HepG2 (cell line): ENCODE measurements around the gene PIGC. TPM values are rescaled to one million over a fixed set of nuclear protein-coding genes. Genes with fewer than 3 reads are reported as not detected.

Source experiments
- ARNT2 ChIP-seq: sonication (generic); formaldehyde crosslinking; IDR thresholded peaks from 2 replicates; pipeline ENCODE4 v1.8.0; 2022; ENCODE audit warnings: mild to moderate bottlenecking, low read depth, missing genetic modification reagents, moderate library complexity
- ETV6 ChIP-seq: sonication (generic); formaldehyde crosslinking; conservative IDR thresholded peaks from 2 replicates; pipeline ENCODE4 v1.4.0; 2020; ENCODE audit warnings: missing genetic modification reagents
- PHF21A ChIP-seq: sonication (generic); formaldehyde crosslinking; IDR thresholded peaks from 2 replicates; pipeline ENCODE4 v1.5.0; 2020; ENCODE audit warnings: mild to moderate bottlenecking, missing genetic modification reagents
- STAT5B ChIP-seq: sonication (generic); formaldehyde crosslinking; IDR thresholded peaks from 2 replicates; pipeline ENCODE4 v1.4.0; 2020; ENCODE audit warnings: missing genetic modification reagents
- ZFAT ChIP-seq: sonication (generic); formaldehyde crosslinking; conservative IDR thresholded peaks from 2 replicates; pipeline ENCODE4 v1.8.1; 2023; ENCODE audit warnings: missing genetic modification reagents, inconsistent platforms
- ZNF234 ChIP-seq: sonication (generic); formaldehyde crosslinking; conservative IDR thresholded peaks from 2 replicates; pipeline ENCODE4 v1.5.1; 2020; ENCODE audit warnings: mild to moderate bottlenecking, missing genetic modification reagents
- ZNF839 ChIP-seq: sonication (generic); formaldehyde crosslinking; IDR thresholded peaks from 2 replicates; pipeline ENCODE4 v1.4.0; 2020; ENCODE audit warnings: missing genetic modification reagents, mild to moderate bottlenecking, borderline replicate concordance
- ZUFSP ChIP-seq: sonication (generic); formaldehyde crosslinking; IDR thresholded peaks from 2 replicates; pipeline ENCODE4 v1.9.0; 2021; ENCODE audit warnings: missing genetic modification reagents, mild to moderate bottlenecking, borderline replicate concordance
- polyA plus RNA-seq, 8 experiments: library from polyadenylated mRNA; depleted of rRNA in 3 of 8; stranded (reverse) in 7 of 8; unstranded in 1 of 8; fragments of >200 nt; fragmentation: Illumina TruSeq in 4 of 8; extraction: Trizol in 4 of 8; gene quantifications; 2 replicates each; pipeline versions ENCODE4 v1.2.1 to v1.2.3, GENCODE V29; 2011 to 2016; ENCODE audit warnings: low read depth in 4 of 8, missing spikeins in 1 of 8, mixed read lengths in 1 of 8; ENCODE audit not compliant: insufficient read depth in 1 of 8
- total RNA-seq, 5 experiments: library from RNA; depleted of rRNA; stranded (reverse); fragments of >200 nt; fragmentation: Illumina TruSeq; extraction: Trizol; gene quantifications; 2 replicates each; pipeline ENCODE4 v1.2.3, GENCODE V29; 2016; ENCODE audit warnings: low read depth in 1 of 5
- TF ChIP-seq, protein P1 (sequence below), 2 experiments: sonication (generic) in 1 of 2; formaldehyde crosslinking in 1 of 2; IDR thresholded peaks; 2 replicates each; pipeline versions ENCODE4 v1.4.0 to v1.6.1; 2016 to 2020; ENCODE audit warnings: borderline replicate concordance in 1 of 2, low read depth in 1 of 2, mild to moderate bottlenecking in 1 of 2, missing genetic modification reagents in 1 of 2
- TF ChIP-seq, protein P2 (sequence below): sonication (generic); formaldehyde crosslinking; IDR thresholded peaks from 2 replicates; pipeline ENCODE4 v1.8.1; 2023; ENCODE audit warnings: mild to moderate bottlenecking, moderate library complexity, missing genetic modification reagents
- TF ChIP-seq, protein P3 (sequence below): fragments of 450-650 bp; IDR thresholded peaks from 2 replicates; pipeline ENCODE4 v1.6.1; 2017; ENCODE audit warnings: mild to moderate bottlenecking
- TF ChIP-seq, protein P4 (sequence below): sonication (generic); formaldehyde crosslinking; IDR thresholded peaks from 2 replicates; pipeline ENCODE4 v1.4.0; 2020; ENCODE audit warnings: missing genetic modification reagents, borderline replicate concordance

The PIGC gene
- total and polyA plus RNA-seq, 2 of the 13 experiments (the other 11 are each of a cell fraction or from before 2014, with no cell fraction given) = 26.7 to 29.5 TPM

DNA sequence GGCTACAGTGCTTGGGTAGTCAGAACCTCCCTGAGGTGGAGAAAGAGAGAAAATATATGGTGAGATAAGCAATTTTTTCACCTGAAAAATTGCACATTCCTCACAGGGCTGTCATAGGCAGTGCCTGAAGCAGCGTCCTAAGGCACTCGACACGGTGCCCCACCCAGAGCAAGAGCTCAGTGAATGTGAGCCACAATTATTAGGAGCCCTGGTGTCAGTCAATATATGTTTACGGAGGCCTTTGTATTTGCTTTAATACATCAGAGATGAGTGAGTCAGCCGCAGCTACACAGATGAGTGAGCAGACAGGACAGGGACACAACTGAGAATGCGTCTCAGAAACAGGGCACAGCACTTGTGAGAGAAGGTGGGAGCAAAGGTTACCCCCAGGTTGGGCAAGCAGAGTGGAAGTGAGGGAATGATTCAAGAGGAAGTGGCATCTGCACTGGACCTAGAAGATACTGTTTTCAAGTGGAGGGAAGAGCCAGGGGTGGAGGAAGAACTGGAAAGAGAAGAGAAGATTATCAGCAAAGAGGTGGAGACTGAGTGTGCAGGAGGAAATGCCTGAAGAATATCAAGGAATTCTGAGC lies 5.2 kb upstream of the PIGC start (continued):
- TF ChIP-seq, protein P1, sequence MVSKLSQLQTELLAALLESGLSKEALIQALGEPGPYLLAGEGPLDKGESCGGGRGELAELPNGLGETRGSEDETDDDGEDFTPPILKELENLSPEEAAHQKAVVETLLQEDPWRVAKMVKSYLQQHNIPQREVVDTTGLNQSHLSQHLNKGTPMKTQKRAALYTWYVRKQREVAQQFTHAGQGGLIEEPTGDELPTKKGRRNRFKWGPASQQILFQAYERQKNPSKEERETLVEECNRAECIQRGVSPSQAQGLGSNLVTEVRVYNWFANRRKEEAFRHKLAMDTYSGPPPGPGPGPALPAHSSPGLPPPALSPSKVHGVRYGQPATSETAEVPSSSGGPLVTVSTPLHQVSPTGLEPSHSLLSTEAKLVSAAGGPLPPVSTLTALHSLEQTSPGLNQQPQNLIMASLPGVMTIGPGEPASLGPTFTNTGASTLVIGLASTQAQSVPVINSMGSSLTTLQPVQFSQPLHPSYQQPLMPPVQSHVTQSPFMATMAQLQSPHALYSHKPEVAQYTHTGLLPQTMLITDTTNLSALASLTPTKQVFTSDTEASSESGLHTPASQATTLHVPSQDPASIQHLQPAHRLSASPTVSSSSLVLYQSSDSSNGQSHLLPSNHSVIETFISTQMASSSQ (IDR thresholded peaks at IDR 0.05; ENCODE audit: low read depth) = no peak
- TF ChIP-seq, protein P1 (CRISPR knock-in tag; IDR thresholded peaks at IDR 0.05; ENCODE audit: borderline replicate concordance) = peak; percentile 57
- TF ChIP-seq STAT5B (CRISPR knock-in tag) = no peak
- TF ChIP-seq, protein P2, sequence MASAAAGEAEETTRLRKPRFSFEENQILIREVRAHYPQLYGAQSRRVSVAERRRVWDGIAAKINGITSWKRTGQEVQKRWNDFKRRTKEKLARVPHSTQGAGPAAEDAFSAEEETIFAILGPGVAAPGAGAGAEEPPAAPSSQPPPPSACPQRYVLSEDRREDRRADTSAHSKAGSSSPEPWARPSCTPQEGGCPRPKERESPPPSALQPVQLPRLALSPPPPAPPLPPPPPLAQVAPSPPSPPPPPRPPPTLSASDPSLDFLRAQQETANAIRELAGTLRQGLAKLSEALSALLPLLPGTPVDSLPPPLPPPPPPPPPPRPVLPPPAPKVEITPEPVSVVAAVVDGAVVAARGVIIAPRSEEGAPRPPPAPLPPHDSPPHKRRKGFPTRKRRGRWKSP (CRISPR knock-in tag) = no peak
- TF ChIP-seq ZNF839 (CRISPR knock-in tag) = no peak
- TF ChIP-seq ETV6 (CRISPR knock-in tag) = no peak
- TF ChIP-seq, protein P3, sequence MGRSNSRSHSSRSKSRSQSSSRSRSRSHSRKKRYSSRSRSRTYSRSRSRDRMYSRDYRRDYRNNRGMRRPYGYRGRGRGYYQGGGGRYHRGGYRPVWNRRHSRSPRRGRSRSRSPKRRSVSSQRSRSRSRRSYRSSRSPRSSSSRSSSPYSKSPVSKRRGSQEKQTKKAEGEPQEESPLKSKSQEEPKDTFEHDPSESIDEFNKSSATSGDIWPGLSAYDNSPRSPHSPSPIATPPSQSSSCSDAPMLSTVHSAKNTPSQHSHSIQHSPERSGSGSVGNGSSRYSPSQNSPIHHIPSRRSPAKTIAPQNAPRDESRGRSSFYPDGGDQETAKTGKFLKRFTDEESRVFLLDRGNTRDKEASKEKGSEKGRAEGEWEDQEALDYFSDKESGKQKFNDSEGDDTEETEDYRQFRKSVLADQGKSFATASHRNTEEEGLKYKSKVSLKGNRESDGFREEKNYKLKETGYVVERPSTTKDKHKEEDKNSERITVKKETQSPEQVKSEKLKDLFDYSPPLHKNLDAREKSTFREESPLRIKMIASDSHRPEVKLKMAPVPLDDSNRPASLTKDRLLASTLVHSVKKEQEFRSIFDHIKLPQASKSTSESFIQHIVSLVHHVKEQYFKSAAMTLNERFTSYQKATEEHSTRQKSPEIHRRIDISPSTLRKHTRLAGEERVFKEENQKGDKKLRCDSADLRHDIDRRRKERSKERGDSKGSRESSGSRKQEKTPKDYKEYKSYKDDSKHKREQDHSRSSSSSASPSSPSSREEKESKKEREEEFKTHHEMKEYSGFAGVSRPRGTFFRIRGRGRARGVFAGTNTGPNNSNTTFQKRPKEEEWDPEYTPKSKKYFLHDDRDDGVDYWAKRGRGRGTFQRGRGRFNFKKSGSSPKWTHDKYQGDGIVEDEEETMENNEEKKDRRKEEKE = no peak
- TF ChIP-seq, protein P4, sequence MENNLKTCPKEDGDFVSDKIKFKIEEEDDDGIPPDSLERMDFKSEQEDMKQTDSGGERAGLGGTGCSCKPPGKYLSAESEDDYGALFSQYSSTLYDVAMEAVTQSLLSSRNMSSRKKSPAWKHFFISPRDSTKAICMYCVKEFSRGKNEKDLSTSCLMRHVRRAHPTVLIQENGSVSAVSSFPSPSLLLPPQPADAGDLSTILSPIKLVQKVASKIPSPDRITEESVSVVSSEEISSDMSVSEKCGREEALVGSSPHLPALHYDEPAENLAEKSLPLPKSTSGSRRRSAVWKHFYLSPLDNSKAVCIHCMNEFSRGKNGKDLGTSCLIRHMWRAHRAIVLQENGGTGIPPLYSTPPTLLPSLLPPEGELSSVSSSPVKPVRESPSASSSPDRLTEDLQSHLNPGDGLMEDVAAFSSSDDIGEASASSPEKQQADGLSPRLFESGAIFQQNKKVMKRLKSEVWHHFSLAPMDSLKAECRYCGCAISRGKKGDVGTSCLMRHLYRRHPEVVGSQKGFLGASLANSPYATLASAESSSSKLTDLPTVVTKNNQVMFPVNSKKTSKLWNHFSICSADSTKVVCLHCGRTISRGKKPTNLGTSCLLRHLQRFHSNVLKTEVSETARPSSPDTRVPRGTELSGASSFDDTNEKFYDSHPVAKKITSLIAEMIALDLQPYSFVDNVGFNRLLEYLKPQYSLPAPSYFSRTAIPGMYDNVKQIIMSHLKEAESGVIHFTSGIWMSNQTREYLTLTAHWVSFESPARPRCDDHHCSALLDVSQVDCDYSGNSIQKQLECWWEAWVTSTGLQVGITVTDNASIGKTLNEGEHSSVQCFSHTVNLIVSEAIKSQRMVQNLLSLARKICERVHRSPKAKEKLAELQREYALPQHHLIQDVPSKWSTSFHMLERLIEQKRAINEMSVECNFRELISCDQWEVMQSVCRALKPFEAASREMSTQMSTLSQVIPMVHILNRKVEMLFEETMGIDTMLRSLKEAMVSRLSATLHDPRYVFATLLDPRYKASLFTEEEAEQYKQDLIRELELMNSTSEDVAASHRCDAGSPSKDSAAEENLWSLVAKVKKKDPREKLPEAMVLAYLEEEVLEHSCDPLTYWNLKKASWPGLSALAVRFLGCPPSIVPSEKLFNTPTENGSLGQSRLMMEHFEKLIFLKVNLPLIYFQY = no peak
- TF ChIP-seq PHF21A (CRISPR knock-in tag) = 0 out of 2 replicates have a peak, but pooled peaks have one; percentile 34
- TF ChIP-seq ZUFSP (CRISPR knock-in tag) = no peak
- TF ChIP-seq ZNF234 (CRISPR knock-in tag) = no peak
- TF ChIP-seq ZFAT (CRISPR knock-in tag) = no peak
- no peak for TF ChIP-seq ARNT2 (CRISPR knock-in tag)
